Activated T-cell treated with anti-CD3 and anti-CD28 coated beads, Interleukin-2, amount 50 U/mL, for 48 hours (primary cell): ENCODE results near the gene SLC16A4.

Source experiments
- DNase-seq, 2 experiments: peaks; one replicate each; pipeline ENCODE4 v3.0.0-alpha.2; 2020

Gene SLC16A4

GRCh38 chr1:110355321-110355720 lies 35.5 kb downstream of the SLC16A4 start:
- no peak for DNase-seq

GRCh38 chr1:110350360-110350759 lies 40.5 kb downstream of the SLC16A4 start:
- DNase-seq = no peak

GRCh38 chr1:110348771-110349170 lies 42.1 kb downstream of the SLC16A4 start:
- no peak for DNase-seq

- DNase-seq = no peak
These were observed 42.8 kb downstream of the SLC16A4 start for GRCh38 chr1:110348050-110348449.

- no peak for DNase-seq
These were observed 43.5 kb downstream of the SLC16A4 start for GRCh38 chr1:110347182-110347893.

- DNase-seq = no peak
These were observed 44.1 kb downstream of the SLC16A4 start for GRCh38 chr1:110346690-110347089.

- no peak for DNase-seq
These were observed 45.3 kb downstream of the SLC16A4 start for GRCh38 chr1:110345480-110345879.

GRCh38 chr1:110344152-110344551 lies 46.7 kb downstream of the SLC16A4 start:
- no peak for DNase-seq

GRCh38 chr1:110343249-110343648 lies 47.6 kb downstream of the SLC16A4 start:
- no peak for DNase-seq

- no peak for DNase-seq
These were observed 48.9 kb downstream of the SLC16A4 start for GRCh38 chr1:110341872-110342331.

- DNase-seq = no peak
These were observed 49.5 kb downstream of the SLC16A4 start for GRCh38 chr1:110341146-110341871.

- DNase-seq = no peak
These were observed 50.7 kb downstream of the SLC16A4 start for GRCh38 chr1:110340207-110340468.

- DNase-seq = peak; percentile 74 to 76
These were observed 51.2 kb downstream of the SLC16A4 start for GRCh38 chr1:110339407-110340206.

GRCh38 chr1:110338886-110339406 lies 51.9 kb downstream of the SLC16A4 start, which contains the start of gene RBM15:
Gene RBM15, plus strand, starts transcription at chr1:110339377. Its CDS starts 29 bp downstream, at chr1:110339406.
- DNase-seq = peak; percentile 96 to 97

- DNase-seq = peak; percentile 95
These were observed 52.4 kb downstream of the SLC16A4 start for GRCh38 chr1:110338309-110338885.

GRCh38 chr1:110337704-110338308 lies 53.0 kb downstream of the SLC16A4 start:
- peak; percentile 62 to 67 for DNase-seq

- DNase-seq = no peak
These were observed 54.4 kb downstream of the SLC16A4 start for GRCh38 chr1:110336300-110337039.

GRCh38 chr1:110335265-110335664 lies 55.6 kb downstream of the SLC16A4 start:
- DNase-seq = no peak

- no peak for DNase-seq
These were observed 62.1 kb downstream of the SLC16A4 start for GRCh38 chr1:110328700-110329099.

- no peak for DNase-seq
These were observed 62.6 kb downstream of the SLC16A4 start for GRCh38 chr1:110328274-110328673.

- no peak for DNase-seq
These were observed 64.0 kb downstream of the SLC16A4 start for GRCh38 chr1:110326826-110327225.

GRCh38 chr1:110324667-110325066 lies 66.2 kb downstream of the SLC16A4 start:
- no peak for DNase-seq
